Cerebellar nuclear complex (tissue), 1 donor: ENCODE results near the gene TMEM126B.
"Not testable (repeated sequence)": the region's sequence is repeated elsewhere in the genome, so short reads cannot be mapped to it uniquely, and the experiment has no call there.

Experiments
- DNase-seq, 2 experiments: peaks; one replicate each; lab custom pipeline; 2025; lab: John Stamatoyannopoulos, UW

TMEM126B gene

DNA sequence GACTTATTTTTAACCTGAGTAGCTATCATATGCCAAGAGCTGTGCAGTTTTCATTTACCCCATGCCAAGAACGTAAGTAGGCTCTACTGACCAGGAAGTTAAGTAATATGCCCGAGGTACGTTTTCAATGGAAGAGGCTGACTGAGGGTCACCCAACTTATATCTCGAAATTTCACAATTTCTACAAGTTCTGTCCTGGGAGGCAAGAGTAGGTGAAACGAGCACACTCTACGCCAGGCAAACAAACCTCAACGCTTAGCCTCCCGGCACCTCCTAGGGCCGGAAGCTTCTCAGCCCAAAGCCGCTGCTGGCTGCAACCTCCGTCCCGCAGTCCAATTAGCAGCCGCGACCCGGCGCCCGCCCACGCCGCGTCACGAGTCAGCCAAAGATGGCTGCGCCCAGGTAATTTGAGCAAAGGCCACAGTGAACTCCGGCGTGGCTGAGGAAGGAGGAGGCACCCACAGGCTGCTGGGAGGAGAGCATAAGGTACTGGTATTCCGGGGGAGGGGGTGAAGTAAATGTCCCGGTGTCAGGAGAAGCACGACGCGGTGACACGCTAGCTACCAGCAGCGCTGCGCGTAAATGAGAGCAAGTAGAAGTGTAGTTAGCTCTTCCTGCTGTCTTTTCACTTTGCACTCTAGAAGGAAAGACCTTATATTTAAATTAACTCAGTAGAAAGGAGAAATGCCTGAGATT is 19.4 kb downstream of the TMEM126B start, which contains the start of gene TMEM126A:
TSS of gene TMEM126A (plus strand) at position 364 of the 696 bp plus-strand sequence. CDS start 2,289 bp downstream, outside the sequence.
- DNase-seq: peak; percentile 33 to 71

DNA sequence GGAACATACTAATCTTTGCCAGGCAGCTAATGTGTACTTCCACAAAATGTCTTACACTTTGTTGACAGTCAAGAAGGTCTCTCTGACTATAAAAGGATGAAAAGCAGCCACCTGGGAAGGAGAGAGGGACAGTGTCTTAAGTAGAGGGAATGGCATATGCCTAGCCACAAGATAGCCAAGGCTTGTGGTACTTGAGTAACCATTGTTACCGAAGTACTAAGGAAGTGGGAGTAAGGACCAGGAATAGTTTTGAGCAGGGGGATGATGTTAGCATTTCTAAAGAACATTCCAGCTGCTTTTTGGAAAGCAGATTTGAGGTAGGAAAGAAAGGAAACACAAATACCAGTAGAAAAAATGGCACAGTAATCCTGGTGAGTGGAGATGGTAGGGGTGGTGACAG is 22.7 kb downstream of the TMEM126B start:
- no peak for DNase-seq

DNA sequence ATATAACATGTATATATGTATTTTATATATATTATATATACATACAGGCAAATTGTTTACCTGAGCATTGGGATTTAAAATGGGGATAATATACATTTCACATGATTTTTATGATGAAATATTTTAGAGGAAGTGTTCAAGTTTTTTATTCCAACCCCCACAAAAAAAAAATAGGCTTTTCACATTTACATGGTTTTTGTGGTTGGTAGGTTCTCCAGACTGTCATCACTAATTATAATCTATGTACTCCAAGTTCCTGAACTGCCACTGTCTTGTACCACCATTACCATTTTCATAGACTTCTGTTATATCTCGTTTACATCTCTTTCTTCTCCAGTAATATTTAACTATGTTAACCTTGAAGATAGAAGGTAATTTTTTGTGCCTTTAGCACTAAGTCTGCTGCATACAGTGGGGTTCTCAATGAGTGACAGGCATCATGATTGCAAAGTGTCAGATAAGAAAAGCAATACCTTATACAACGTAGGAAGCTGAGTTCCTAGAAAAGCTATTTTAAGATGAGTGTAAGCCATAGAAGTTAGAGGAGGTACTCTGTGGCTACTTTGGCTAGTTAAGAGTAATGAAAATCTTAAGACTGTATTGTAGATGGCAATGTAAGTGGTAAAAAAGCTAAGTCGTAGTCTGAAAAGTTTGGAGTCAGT is 24.5 kb downstream of the TMEM126B start:
- DNase-seq: no peak

DNA sequence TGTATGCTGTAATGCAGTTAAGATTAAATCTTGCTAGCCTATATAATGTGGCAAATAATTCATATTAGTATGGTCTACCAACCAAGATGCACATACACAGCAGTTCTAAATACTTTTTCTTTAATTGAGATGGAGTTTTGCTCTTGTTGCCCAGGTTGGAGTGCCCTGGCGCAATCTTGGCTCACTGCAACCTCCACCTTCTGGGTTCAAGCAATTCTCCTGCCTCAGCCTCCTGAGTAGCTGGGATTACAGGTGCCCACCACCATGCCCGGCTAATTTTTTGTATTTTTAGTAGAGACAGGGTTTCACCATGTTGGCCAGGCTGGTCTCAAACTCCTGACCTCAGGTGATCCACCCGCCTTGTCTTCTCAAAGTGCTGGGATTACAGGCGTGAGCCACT is 25.9 kb downstream of the TMEM126B start:
- not testable (repeated sequence) for DNase-seq

DNA sequence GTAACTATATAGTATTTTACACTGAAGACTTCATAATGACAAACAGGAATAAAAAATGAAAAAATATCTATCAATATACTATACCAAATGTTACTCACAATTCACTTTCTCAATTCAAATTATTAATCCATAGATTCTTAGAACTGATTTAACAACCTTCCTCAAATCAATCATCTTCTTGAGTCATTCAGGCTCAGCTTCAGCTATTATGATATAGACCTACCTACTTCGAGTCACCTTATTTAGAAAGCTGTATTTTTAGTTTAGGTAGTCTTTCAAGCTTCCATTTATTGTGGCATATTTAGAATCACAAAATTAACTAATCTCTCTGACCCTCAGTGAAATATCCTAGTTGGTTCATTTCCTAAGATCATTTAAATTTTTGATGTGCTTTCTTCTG is 28.4 kb downstream of the TMEM126B start:
- no peak for DNase-seq

DNA sequence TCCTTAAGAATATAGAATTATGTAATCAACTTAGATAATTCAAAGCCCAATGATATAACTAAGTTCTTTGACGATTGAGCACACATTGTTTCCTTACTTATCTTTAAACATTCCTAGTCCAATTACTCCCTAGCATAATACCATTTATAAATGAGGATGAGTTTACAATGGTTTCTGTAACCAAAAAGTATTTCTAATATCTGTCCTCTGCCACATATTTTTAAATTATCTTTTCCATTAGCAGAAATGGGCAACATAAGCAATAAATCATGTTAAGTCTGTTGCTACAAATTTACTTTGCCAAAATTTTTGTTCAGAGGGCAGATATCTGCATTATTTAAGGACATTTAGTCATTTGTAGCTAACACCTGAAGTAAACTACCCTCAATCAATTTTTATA is 29.8 kb downstream of the TMEM126B start:
- no peak for DNase-seq

DNA sequence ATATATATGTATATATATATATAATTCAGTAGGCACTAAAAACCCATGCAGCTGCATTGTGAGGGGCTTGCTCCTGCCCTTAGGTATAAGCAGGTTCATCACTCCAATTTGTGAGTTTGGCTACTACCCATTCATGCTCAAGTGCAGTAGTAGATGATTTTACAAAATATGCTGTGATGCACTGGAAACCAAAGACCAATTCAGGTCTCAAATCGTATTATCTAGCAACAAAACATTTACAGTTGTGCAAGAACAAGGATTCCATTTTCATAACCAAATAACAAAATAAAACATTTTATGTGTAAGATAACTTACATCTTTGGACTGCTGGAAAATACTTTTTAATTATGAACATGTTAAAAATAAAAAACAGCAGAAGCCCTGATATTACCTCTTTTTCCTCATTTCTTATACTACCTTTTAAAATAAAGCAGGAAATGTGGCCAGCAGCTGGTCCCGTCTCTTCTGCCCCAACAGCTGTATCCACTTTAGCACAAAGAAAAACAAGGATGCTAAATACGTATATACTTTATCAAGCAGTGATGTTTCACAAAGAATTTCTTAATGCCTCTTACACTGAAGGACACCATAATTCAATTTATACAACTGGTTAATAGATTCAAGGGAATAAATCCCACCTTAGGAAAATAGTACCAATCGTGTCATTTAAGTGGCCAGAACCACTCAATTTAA is 33.7 kb downstream of the TMEM126B start:
- no peak for DNase-seq

DNA sequence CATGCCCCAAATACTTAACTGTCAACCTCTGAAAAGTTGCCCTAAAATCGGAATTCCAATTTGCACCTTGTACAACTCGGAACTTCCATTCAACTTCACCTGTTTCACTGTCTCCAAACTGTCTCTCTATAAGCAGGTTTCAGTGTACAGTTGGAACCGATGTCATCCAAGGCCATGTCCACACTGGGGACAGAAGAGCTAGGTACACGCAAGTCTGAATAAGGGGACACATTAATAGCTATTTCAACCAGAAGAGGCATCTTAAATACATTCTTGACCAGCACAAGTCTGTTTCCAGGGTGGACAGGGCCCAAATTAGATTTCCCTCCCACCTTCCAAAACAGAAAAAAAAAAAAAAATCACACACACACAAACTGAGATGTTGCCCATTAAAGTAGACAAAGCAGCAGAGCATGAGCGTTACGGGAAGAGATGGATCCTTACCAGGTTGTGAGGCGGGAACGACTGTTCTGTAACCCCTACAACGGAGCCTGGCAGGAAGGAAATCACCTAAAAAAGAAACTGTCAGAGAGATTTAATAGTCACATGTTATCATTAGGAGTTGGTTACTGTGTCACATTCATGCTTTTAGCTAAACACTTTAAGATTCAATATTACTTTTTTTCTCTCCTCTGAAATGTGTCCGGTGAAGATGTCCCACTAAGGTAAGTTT is 34.8 kb downstream of the TMEM126B start:
- no peak for DNase-seq

DNA sequence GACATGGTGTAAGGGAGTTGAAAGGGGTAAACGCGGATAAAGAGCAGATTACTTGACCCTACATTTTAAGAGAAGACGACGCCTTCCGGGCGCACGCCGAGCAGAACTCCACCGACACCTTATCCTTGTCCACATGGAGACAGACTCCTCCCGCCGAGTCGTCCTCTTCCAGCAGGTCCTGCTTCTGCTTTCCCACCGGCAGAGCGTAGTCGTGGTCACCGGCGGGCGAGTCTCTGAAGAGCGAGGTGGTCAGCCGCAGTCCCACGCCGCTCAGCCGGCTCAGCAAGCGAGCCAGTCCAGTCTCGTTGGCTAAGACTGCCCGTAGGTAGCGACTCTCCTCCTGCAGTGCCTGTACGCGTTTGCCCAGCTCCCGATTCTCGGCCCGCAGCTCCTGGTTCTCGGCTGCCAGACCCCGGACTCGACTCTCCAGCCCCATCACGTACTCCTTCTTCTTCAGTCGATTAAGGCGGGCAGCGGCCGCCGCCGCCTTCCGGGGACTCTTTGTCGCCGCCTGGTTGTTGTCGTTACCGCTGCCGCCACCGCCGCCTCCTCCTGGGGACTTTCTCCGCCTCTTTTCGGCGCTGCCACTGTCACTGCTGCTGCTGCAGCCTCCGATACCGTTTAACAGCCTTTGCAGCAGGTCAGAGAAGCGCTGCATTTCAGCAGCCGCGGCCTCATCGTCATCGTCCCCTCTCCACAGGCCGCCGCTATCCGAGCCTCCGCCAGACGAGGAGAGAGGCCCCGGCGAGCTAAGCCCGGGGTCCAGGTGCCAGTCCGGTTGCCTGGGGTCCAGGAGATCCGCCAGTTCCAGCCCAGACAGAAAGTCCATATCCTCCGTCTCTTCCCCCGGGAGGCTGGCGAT is 35.6 kb downstream of the TMEM126B start:
- DNase-seq: peak in 1 of 2 experiments; percentile 14

DNA sequence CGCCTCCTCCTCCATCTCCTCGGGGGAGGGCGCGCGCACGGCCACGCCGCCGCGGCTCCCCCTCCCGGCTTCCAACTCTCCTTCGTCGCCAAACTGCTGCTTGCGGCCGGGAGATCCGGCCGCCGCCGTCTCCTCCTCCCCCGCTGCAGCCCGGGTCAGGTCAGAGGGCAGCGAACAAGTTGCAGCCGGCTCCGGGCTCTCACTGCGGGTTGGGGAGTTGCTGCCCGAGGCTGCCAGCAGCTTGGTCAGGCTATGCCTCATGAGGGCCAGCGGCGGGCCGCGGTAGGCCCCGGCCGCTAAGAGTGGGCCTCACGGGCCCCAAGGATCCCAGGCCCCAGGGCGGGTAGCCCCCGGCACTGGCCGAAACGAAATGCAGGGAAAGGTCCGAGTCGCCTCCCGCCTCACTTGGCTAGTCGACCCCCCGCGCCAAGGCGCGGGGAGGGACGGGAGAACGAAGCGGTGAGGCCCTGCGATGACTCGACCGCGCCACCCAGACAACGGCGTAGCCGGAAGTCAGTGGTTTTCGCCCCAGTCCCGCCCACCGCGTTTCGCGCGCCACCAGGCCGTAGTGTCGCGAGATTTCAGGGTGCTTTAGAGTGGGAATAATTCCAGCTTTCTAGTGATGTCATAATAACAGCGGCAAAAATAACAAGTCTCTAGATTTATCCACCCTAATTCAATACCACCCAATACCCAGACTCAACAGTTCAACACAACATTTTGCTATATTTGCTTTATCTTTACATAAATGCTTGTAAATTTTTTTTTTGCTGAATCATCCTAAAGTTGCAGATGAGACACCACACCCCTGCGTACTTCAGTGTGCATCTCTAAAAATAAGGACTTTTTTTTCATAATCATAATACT is 36.5 kb downstream of the TMEM126B start, which contains the start of gene CREBZF:
TSS of gene CREBZF (minus strand) at position 515 of the 867 bp plus-strand sequence. CDS start at position 261, 254 bp downstream.
- DNase-seq: peak; percentile 45 to 83

DNA sequence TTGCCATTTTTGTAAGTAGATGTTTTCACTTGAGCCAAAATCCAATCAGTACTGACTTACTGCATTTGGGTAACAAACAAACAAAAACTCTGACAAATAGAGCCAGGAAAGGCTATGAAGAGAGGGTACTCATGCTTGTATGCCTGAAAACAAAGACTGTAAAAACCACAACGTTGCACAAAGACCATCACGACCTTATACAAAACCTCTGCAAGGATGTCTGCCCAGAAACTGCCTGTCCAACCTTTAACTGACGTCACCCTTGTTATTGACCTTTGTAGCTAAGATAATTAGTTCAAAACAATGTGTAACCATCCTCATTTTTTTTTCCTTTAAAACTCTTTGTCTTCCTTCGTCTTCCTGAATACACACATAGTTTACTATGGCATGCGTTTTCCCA is 37.3 kb downstream of the TMEM126B start:
- no peak for DNase-seq

DNA sequence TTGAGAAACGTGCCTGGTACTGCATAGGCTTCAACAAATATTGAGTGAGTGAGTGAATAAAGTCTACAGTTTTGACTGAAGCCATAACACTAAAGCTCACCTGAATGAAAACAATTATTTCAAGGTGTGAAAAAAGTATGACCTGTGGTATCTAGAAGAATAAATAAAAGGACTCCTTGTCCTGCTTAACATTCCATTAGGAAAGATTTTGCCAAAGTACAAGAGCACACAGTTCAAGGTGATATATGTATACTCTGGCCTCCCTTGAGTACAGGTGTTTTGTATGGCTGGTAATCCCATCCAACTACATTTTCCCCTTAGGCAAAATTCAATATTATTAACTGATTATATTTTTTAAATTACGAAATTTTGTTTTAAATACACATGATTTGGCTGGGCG is 38.3 kb downstream of the TMEM126B start:
- no peak for DNase-seq

DNA sequence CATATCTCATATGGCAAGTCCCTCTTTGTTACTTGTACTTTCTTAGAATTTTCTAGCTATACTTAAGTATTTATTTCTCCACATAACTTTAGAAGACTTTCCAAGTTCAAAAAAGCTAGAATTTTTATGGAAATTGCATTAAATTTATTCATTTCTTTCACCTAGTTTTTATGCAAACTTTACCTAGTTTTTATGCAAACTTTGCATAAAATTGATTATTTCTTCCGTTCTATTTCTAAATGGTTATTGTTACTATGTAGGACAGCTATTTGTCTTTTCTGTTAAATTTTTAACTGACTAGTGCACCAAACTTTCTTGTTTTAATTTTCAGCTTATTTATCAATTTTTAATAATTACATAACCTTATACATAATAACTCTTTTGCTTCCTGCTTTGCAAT is 39.8 kb downstream of the TMEM126B start:
- DNase-seq: no peak

DNA sequence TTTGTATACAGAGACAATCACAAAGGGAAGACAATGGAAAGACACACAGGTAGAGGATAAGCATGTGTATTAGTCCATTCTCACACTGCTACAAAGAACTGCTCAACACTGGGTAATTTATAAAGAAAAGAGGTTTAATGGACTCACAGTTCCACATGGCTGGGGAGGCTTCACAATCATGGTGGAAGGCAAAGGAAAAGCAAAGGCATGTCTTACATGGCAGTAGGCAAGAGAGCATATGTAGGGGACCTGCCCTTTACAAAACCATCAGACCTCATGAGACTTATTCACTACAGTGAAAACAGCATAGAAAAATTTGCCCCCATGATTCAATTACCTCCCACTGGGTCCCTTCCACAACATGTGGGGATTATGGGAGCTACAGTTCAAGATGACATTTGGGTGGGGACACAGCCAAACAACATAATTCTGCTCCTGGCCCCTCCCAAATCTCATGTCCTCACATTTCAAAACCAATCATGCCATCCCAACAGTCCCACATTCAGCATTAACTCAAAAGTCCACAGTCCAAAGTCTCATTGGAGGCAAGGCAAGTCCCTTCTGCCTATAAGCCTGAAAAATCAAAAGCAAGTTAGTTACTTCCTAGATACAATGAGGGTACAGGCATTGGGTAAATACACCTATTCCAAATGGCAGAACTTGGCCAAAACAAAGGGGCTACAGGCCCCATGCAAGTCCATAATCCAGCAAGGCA is 42.7 kb downstream of the TMEM126B start:
- DNase-seq: not testable (repeated sequence)

DNA sequence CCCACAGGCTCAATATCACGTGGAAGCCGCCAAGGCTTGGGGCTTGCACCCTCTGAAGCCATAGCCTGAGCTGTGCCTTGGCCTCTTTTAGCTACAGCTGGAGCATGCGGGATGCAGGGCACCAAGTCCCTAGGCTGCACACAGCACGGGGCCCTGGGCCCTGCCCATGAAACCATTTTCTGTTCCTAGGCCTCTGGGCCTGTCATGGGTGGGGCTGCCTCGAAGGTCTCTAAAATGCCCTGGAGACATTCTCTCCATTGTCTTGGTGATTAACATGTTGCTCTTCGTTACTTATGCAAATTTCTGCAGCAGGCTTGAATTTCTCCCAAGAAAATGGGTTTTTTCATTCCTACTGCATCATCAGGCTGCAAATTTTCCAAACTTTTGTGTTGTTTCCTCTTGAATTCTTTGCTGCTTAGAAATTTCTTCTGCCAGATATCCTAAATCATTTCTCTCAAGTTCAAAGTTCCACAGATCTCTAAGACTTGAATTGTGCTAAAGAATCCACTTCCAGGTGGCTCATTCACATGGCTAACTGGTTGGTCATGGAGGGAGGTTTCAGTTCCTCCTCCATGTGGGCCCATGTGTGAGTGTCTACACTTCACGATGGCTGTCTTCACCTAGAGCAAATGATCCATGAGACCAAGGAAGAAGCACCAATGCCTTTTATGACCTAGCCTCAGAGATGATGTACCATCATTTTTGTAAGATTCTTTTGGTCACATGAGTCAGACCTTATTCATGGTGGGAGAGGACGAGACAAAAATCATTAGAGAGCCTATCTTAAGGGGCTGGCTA is 43.9 kb downstream of the TMEM126B start:
- no peak for DNase-seq

DNA sequence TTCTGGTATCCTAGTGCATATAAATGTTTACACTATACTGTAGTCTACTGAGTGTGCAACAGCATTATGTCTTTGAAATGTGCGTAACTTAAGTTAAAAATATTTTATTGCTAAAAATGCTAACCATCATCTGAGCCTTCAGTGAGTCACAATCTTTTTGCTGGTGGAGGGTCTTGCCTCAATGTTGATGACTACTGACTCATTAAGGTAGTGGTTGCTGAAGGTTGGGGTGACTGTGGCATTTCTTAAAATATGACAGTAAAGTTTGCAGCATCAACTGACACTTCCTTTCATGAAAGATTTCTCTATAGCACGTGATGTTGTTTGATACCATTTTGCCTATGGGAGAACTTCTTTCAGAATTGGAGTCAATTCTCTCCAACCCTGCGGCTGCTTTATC is 45.0 kb downstream of the TMEM126B start:
- DNase-seq: no peak

DNA sequence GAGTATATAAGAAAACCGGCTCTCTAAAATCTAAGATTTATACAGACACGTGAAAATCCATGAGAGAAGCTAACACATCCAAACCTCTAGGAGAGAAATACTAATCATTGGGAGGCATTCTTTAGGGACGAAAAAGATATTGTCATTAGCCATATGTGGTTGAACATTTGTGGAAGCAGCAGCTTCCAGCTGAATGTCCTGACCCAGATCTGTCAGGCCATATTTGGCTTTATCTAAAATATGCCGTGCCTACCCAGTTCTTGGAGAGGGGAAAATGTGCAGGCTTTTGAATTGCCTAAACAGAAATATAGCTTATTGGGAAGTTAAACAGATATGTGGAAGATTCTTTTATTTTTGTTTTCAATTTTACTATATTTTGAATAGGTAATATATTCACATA is 51.2 kb downstream of the TMEM126B start:
- DNase-seq: peak; percentile 46 to 71

DNA sequence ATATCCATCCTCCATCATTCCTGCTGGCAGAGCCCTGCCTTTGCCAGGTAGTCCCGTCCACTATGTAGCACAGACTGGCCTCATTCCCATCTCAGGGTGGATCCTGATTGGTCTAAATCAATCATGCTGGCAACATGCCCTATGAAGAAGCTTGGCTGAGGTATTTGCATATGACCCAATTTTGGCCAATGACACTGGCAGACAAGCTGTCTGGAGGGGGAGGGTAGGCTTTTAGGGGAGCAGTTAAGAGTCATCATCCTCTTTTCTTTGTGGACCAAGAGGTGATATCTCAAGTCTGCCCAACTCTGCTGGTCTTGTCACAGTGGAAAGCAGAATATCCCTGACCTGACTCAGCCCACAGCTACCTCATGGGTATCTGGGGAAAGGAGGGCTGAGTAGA is 52.5 kb downstream of the TMEM126B start:
- peak; percentile 74 to 89 for DNase-seq
